NCI-H1092 (cell line): Measurements from ENCODE around the gene ZMYM4.

Experiments used
- DNase-seq: peaks from one replicate; lab custom pipeline; 2025; lab: John Stamatoyannopoulos, UW

ZMYM4 gene

GRCh38 chr1:35406103-35406502 is 137.6 kb downstream of the ZMYM4 start:
- no peak for DNase-seq

- no peak for DNase-seq
Measured at GRCh38 chr1:35407743-35408142, 139.2 kb downstream of the ZMYM4 start.

- DNase-seq: no peak
Measured at GRCh38 chr1:35408925-35409324, 140.4 kb downstream of the ZMYM4 start.

- DNase-seq: no peak
Measured at GRCh38 chr1:35426097-35426586, 157.6 kb downstream of the ZMYM4 start.

- no peak for DNase-seq
Measured at GRCh38 chr1:35428360-35428759, 159.9 kb downstream of the ZMYM4 start.

GRCh38 chr1:35430762-35431161 is 162.3 kb downstream of the ZMYM4 start:
- DNase-seq: no peak

- no peak for DNase-seq
Measured at GRCh38 chr1:35431173-35431599, 162.7 kb downstream of the ZMYM4 start.

GRCh38 chr1:35432231-35432630 is 163.7 kb downstream of the ZMYM4 start:
- DNase-seq: no peak

GRCh38 chr1:35433714-35434113 is 165.2 kb downstream of the ZMYM4 start:
- no peak for DNase-seq

GRCh38 chr1:35434703-35435102 is 166.2 kb downstream of the ZMYM4 start:
- DNase-seq: no peak

- DNase-seq: no peak
Measured at GRCh38 chr1:35436078-35436477, 167.6 kb downstream of the ZMYM4 start.

- DNase-seq: no peak
Measured at GRCh38 chr1:35437200-35437599, 168.7 kb downstream of the ZMYM4 start.

GRCh38 chr1:35439626-35440025 is 171.1 kb downstream of the ZMYM4 start:
- DNase-seq: no peak

GRCh38 chr1:35441926-35442579 is 173.5 kb downstream of the ZMYM4 start:
- DNase-seq: no peak

- DNase-seq: no peak
Measured at GRCh38 chr1:35442734-35443133, 174.2 kb downstream of the ZMYM4 start.

GRCh38 chr1:35443768-35444518 is 175.4 kb downstream of the ZMYM4 start:
- no peak for DNase-seq

- DNase-seq: no peak
Measured at GRCh38 chr1:35444519-35444774, 175.9 kb downstream of the ZMYM4 start.

- no peak for DNase-seq
Measured at GRCh38 chr1:35447278-35447677, 178.8 kb downstream of the ZMYM4 start.

- no peak for DNase-seq
Measured at GRCh38 chr1:35448344-35448801, 179.9 kb downstream of the ZMYM4 start.

- DNase-seq: no peak
Measured at GRCh38 chr1:35449334-35450008, 181.0 kb downstream of the ZMYM4 start.

- peak; percentile 43 for DNase-seq
Measured at GRCh38 chr1:35451125-35451528, 182.6 kb downstream of the ZMYM4 start.

- DNase-seq: no peak
Measured at GRCh38 chr1:35452106-35452774, 183.7 kb downstream of the ZMYM4 start.

GRCh38 chr1:35453031-35453430 is 184.5 kb downstream of the ZMYM4 start:
- no peak for DNase-seq
